ENCODE data around the gene BTBD2.

- TF ChIP-seq CTCF (IDR thresholded peaks at IDR 0.05) (no peak), EZH2 (IDR thresholded peaks at IDR 0.05; ENCODE audit: borderline replicate concordance, insufficient read depth, low read depth, low read length, poor library complexity, severe bottlenecking) (no peak)
Observed at GRCh38 chr19:2016041-2016807, 710 bp upstream of the BTBD2 start.

Measured in B cell (primary cell).